ENCODE results near the gene KCNT1.

GRCh38 chr9:135827866-135828580, 126.0 kb downstream of the KCNT1 start:
- no peak for TF ChIP-seq POLR2A (IDR thresholded peaks at IDR 0.05; ENCODE audit: borderline replicate concordance, extremely low read depth, insufficient read depth, insufficient read length)
- TF ChIP-seq CTCF (IDR thresholded peaks at IDR 0.05 in 2 of 3, conservative IDR thresholded peaks at IDR 0.05 in 1 of 3; ENCODE audit: borderline replicate concordance in 1 of 3, insufficient read depth in 1 of 3, low read depth in 2 of 3, low read length in 2 of 3) = no peak
- no peak for TF ChIP-seq SRF (IDR thresholded peaks at IDR 0.05; ENCODE audit: low read depth)
- TF ChIP-seq RAD21 (IDR thresholded peaks at IDR 0.05; ENCODE audit: low read depth) = no peak
- TF ChIP-seq EZH2phosphoT487 (IDR thresholded peaks at IDR 0.05; ENCODE audit: borderline replicate concordance) = no peak
- TF ChIP-seq JUND (IDR thresholded peaks at IDR 0.05) = no peak
- no peak for TF ChIP-seq SP1 (IDR thresholded peaks at IDR 0.05; ENCODE audit: low read depth)
- no peak for TF ChIP-seq CEBPB (IDR thresholded peaks at IDR 0.05; ENCODE audit: low read depth)
- TF ChIP-seq ATF3 (IDR thresholded peaks at IDR 0.05) = no peak
- TF ChIP-seq MAX (IDR thresholded peaks at IDR 0.05) = no peak

Measured in HCT116 (cell line).